HG02970 (cell line): ENCODE measurements around the gene USP12.

ENCODE experiments used
- ATAC-seq: cut with Tn5 transposase; IDR thresholded peaks from one replicate; pipeline ENCODE4 v1.9.1; 2021; ENCODE audit warnings: mild to moderate bottlenecking, moderate library complexity, moderate number of reproducible peaks; ENCODE audit not compliant: unreplicated experiment, low FRiP score

USP12 gene

GRCh38 chr13:27186295-27186694 is 14.7 kb upstream of the USP12 start:
- no peak for ATAC-seq

GRCh38 chr13:27183561-27184147 is 12.0 kb upstream of the USP12 start:
- no peak for ATAC-seq

- ATAC-seq, result no peak
These were observed 11.4 kb upstream of the USP12 start for GRCh38 chr13:27182844-27183497.

GRCh38 chr13:27182054-27182453 is 10.4 kb upstream of the USP12 start:
- ATAC-seq, result no peak

- ATAC-seq, result no peak
These were observed 6.2 kb upstream of the USP12 start for GRCh38 chr13:27177852-27178251.

GRCh38 chr13:27176470-27177410 is 5.1 kb upstream of the USP12 start:
- no peak for ATAC-seq

GRCh38 chr13:27174766-27175455 is 3.3 kb upstream of the USP12 start:
- no peak for ATAC-seq

GRCh38 chr13:27172495-27172842 is 858 bp upstream of the USP12 start:
- ATAC-seq, result no peak

GRCh38 chr13:27171827-27172494 is 350 bp upstream of the USP12 start:
- peak; percentile 78 for ATAC-seq

- no peak for ATAC-seq
These were observed 931 bp downstream of the USP12 start for GRCh38 chr13:27170516-27171243.

GRCh38 chr13:27170221-27170515 is 1.4 kb downstream of the USP12 start:
- no peak for ATAC-seq

GRCh38 chr13:27168906-27169657 is 2.5 kb downstream of the USP12 start:
- no peak for ATAC-seq

- no peak for ATAC-seq
These were observed 3.5 kb downstream of the USP12 start for GRCh38 chr13:27168086-27168485.

- ATAC-seq, result no peak
These were observed 5.3 kb downstream of the USP12 start for GRCh38 chr13:27166313-27166712.

GRCh38 chr13:27161980-27162379 is 9.6 kb downstream of the USP12 start:
- ATAC-seq, result no peak

- ATAC-seq, result no peak
These were observed 10.2 kb downstream of the USP12 start for GRCh38 chr13:27161423-27161822.

GRCh38 chr13:27160657-27161295 is 10.8 kb downstream of the USP12 start:
- ATAC-seq, result no peak

GRCh38 chr13:27159806-27160563 is 11.6 kb downstream of the USP12 start:
- ATAC-seq, result no peak
